ENCODE measurements around the gene FEN1.

FEN1 gene

DNA sequence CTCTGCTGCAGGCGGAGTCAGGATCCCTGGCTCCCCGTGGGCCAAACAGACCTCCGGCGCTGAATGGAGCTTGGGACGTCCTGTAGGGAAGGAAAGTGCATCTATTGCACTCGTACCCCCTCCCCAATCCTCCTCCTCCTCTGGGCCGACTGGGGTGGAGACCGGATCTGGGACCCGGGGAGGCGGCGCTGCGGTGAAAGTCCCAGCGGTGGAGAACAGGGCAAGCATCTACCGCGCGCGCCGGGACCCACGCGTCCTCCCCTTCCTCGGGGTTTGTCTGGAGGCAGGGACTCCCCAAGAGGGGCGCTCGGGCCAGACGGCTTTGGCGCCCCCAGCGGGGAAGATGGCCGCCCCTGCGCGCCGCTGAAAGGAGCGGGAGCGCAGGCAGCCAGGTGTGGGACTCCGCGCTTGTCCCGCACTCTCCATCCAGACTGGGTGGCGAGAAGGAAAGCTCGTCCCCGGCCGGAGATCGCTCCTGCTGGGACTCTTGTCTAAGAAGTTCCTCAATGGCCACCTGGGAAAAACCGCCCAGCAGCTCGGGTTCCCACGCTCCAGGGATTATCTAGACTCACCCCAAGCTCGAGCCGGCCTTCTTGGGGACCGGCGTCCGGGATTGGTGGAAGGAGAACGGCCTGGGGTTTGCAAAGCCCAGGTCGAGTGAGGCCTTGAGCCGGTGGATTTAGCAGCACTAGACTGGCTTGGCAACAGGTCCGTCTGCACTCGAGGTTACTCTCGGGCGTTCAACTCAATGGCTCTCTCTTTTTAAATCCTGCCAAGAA lies 36.1 kb downstream of the FEN1 start (continued):
- TF ChIP-seq KLF9 (tag by site-specific recombination; IDR thresholded peaks at IDR 0.05; ENCODE audit: low read depth) (no peak), ZBTB7A (tag by site-specific recombination; IDR thresholded peaks at IDR 0.05; ENCODE audit: low read depth) (no peak), ZNF701 (tag by site-specific recombination; IDR thresholded peaks at IDR 0.05) (no peak), ZNF660 (tag by site-specific recombination; IDR thresholded peaks at IDR 0.05) (0 out of 2 replicates have a peak, but pooled peaks have one; percentile 45), ZBTB48 (tag by site-specific recombination; IDR thresholded peaks at IDR 0.05) (no peak), ZNF175 (tag by site-specific recombination; IDR thresholded peaks at IDR 0.05) (no peak), IKZF3 (tag by site-specific recombination; IDR thresholded peaks at IDR 0.05) (no peak), GLI2 (tag by site-specific recombination; IDR thresholded peaks at IDR 0.05; ENCODE audit: borderline replicate concordance, low read depth) (no peak), GLIS2 (tag by site-specific recombination; IDR thresholded peaks at IDR 0.05) (peak; percentile 60; the same call in 1 of the 2 replicates), ZNF426 (tag by site-specific recombination; IDR thresholded peaks at IDR 0.05) (no peak), ZNF785 (tag by site-specific recombination; IDR thresholded peaks at IDR 0.05) (no peak)
- TF ChIP-seq, protein P1, sequence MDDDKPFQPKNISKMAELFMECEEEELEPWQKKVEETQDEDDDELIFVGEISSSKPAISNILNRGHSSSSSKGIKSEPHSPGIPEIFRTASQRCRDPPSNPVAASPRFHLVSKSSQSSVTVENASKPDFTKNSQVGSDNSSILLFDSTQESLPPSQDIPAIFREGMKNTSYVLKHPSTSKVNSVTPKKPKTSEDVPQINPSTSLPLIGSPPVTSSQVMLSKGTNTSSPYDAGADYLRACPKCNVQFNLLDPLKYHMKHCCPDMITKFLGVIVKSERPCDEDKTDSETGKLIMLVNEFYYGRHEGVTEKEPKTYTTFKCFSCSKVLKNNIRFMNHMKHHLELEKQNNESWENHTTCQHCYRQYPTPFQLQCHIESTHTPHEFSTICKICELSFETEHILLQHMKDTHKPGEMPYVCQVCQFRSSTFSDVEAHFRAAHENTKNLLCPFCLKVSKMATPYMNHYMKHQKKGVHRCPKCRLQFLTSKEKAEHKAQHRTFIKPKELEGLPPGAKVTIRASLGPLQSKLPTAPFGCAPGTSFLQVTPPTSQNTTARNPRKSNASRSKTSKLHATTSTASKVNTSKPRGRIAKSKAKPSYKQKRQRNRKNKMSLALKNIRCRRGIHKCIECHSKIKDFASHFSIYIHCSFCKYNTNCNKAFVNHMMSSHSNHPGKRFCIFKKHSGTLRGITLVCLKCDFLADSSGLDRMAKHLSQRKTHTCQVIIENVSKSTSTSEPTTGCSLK (tag by site-specific recombination; IDR thresholded peaks at IDR 0.05), result no peak
- TF ChIP-seq, protein P2, sequence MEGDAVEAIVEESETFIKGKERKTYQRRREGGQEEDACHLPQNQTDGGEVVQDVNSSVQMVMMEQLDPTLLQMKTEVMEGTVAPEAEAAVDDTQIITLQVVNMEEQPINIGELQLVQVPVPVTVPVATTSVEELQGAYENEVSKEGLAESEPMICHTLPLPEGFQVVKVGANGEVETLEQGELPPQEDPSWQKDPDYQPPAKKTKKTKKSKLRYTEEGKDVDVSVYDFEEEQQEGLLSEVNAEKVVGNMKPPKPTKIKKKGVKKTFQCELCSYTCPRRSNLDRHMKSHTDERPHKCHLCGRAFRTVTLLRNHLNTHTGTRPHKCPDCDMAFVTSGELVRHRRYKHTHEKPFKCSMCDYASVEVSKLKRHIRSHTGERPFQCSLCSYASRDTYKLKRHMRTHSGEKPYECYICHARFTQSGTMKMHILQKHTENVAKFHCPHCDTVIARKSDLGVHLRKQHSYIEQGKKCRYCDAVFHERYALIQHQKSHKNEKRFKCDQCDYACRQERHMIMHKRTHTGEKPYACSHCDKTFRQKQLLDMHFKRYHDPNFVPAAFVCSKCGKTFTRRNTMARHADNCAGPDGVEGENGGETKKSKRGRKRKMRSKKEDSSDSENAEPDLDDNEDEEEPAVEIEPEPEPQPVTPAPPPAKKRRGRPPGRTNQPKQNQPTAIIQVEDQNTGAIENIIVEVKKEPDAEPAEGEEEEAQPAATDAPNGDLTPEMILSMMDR (tag by site-specific recombination; IDR thresholded peaks at IDR 0.05), result peak; percentile 69
- TF ChIP-seq, protein P3, sequence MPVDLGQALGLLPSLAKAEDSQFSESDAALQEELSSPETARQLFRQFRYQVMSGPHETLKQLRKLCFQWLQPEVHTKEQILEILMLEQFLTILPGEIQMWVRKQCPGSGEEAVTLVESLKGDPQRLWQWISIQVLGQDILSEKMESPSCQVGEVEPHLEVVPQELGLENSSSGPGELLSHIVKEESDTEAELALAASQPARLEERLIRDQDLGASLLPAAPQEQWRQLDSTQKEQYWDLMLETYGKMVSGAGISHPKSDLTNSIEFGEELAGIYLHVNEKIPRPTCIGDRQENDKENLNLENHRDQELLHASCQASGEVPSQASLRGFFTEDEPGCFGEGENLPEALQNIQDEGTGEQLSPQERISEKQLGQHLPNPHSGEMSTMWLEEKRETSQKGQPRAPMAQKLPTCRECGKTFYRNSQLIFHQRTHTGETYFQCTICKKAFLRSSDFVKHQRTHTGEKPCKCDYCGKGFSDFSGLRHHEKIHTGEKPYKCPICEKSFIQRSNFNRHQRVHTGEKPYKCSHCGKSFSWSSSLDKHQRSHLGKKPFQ (tag by site-specific recombination; IDR thresholded peaks at IDR 0.05), result no peak
- TF ChIP-seq, protein P4, sequence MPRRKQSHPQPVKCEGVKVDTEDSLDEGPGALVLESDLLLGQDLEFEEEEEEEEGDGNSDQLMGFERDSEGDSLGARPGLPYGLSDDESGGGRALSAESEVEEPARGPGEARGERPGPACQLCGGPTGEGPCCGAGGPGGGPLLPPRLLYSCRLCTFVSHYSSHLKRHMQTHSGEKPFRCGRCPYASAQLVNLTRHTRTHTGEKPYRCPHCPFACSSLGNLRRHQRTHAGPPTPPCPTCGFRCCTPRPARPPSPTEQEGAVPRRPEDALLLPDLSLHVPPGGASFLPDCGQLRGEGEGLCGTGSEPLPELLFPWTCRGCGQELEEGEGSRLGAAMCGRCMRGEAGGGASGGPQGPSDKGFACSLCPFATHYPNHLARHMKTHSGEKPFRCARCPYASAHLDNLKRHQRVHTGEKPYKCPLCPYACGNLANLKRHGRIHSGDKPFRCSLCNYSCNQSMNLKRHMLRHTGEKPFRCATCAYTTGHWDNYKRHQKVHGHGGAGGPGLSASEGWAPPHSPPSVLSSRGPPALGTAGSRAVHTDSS (tag by site-specific recombination; IDR thresholded peaks at IDR 0.05), result no peak
- TF ChIP-seq, protein P5, sequence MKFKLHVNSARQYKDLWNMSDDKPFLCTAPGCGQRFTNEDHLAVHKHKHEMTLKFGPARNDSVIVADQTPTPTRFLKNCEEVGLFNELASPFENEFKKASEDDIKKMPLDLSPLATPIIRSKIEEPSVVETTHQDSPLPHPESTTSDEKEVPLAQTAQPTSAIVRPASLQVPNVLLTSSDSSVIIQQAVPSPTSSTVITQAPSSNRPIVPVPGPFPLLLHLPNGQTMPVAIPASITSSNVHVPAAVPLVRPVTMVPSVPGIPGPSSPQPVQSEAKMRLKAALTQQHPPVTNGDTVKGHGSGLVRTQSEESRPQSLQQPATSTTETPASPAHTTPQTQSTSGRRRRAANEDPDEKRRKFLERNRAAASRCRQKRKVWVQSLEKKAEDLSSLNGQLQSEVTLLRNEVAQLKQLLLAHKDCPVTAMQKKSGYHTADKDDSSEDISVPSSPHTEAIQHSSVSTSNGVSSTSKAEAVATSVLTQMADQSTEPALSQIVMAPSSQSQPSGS (tag by site-specific recombination; IDR thresholded peaks at IDR 0.05; ENCODE audit: low read depth), result no peak
- TF ChIP-seq, protein P6, sequence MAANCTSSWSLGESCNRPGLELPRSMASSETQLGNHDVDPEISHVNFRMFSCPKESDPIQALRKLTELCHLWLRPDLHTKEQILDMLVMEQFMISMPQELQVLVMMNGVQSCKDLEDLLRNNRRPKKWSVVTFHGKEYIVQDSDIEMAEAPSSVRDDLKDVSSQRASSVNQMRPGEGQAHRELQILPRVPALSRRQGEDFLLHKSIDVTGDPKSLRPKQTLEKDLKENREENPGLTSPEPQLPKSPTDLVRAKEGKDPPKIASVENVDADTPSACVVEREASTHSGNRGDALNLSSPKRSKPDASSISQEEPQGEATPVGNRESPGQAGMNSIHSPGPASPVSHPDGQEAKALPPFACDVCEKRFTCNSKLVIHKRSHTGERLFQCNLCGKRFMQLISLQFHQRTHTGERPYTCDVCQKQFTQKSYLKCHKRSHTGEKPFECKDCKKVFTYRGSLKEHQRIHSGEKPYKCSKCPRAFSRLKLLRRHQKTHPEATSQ (tag by site-specific recombination; IDR thresholded peaks at IDR 0.05), result no peak
